ENCODE measurements around the gene SCAMP1.

The SCAMP1 gene

GRCh38 chr5:78335976-78336375 lies 24.4 kb upstream of the SCAMP1 start:
- Histone ChIP-seq H3K27me3 (ENCODE audit: insufficient read depth, low read depth, severe bottlenecking) (no peaks in the 10 kb centered on the region), H3K4me3 (ENCODE audit: low read depth, low read length) (no peak overlapping the region), H3K36me3 (no peaks in the 10 kb centered on the region), H3K27ac (no peak overlapping the region), H3K9me3 (ENCODE audit: severe bottlenecking) (peaks cover 10% of the 10 kb centered on the region)
- DNase-seq: no peak
- TF ChIP-seq CTCF (IDR thresholded peaks at IDR 0.05; ENCODE audit: low read depth, low read length): no peak

GRCh38 chr5:78336698-78337097 lies 23.7 kb upstream of the SCAMP1 start:
- Histone ChIP-seq H3K27ac (no peak overlapping the region), H3K4me3 (ENCODE audit: low read depth, low read length) (no peak overlapping the region), H3K36me3 (no peaks in the 10 kb centered on the region), H3K27me3 (ENCODE audit: insufficient read depth, low read depth, severe bottlenecking) (no peaks in the 10 kb centered on the region), H3K9me3 (ENCODE audit: severe bottlenecking) (peaks cover 10% of the 10 kb centered on the region)
- TF ChIP-seq CTCF (IDR thresholded peaks at IDR 0.05; ENCODE audit: low read depth, low read length): no peak
- DNase-seq: no peak

GRCh38 chr5:78339617-78340436 lies 20.6 kb upstream of the SCAMP1 start:
- Histone ChIP-seq H3K27ac (no peak overlapping the region), H3K9me3 (ENCODE audit: severe bottlenecking) (peaks cover 10% of the 10 kb centered on the region), H3K4me3 (ENCODE audit: low read depth, low read length) (no peak overlapping the region), H3K36me3 (no peaks in the 10 kb centered on the region), H3K27me3 (ENCODE audit: insufficient read depth, low read depth, severe bottlenecking) (no peaks in the 10 kb centered on the region)
- TF ChIP-seq CTCF (IDR thresholded peaks at IDR 0.05; ENCODE audit: low read depth, low read length): no peak
- no peak for DNase-seq

- H3K27ac ChIP-seq: no peak overlapping the region
- peaks cover 10% of the 10 kb centered on the region for H3K9me3 ChIP-seq (ENCODE audit: severe bottlenecking)
- H3K4me3 ChIP-seq (ENCODE audit: low read depth, low read length): no peak overlapping the region
- no peak for TF ChIP-seq CTCF (IDR thresholded peaks at IDR 0.05; ENCODE audit: low read depth, low read length)
- DNase-seq: no peak
- no peaks in the 10 kb centered on the region for H3K36me3 ChIP-seq
- H3K27me3 ChIP-seq (ENCODE audit: insufficient read depth, low read depth, severe bottlenecking): no peaks in the 10 kb centered on the region
Observed at GRCh38 chr5:78341440-78341839, 19.0 kb upstream of the SCAMP1 start.

GRCh38 chr5:78345485-78345884 lies 14.9 kb upstream of the SCAMP1 start:
- no peaks in the 10 kb centered on the region for H3K36me3 ChIP-seq
- H3K27ac ChIP-seq: peak overlapping the region; percentile 44
- no peaks in the 10 kb centered on the region for H3K9me3 ChIP-seq (ENCODE audit: severe bottlenecking)
- no peak for DNase-seq
- no peak overlapping the region for H3K4me3 ChIP-seq (ENCODE audit: low read depth, low read length)
- no peak for TF ChIP-seq CTCF (IDR thresholded peaks at IDR 0.05; ENCODE audit: low read depth, low read length)
- no peaks in the 10 kb centered on the region for H3K27me3 ChIP-seq (ENCODE audit: insufficient read depth, low read depth, severe bottlenecking)

GRCh38 chr5:78353520-78353919 lies 6.9 kb upstream of the SCAMP1 start:
- H3K9me3 ChIP-seq (ENCODE audit: severe bottlenecking): no peaks in the 10 kb centered on the region
- H3K27me3 ChIP-seq (ENCODE audit: insufficient read depth, low read depth, severe bottlenecking): no peaks in the 10 kb centered on the region
- peak; percentile 24 for DNase-seq
- no peak for TF ChIP-seq CTCF (IDR thresholded peaks at IDR 0.05; ENCODE audit: low read depth, low read length)
- no peak overlapping the region for H3K4me3 ChIP-seq (ENCODE audit: low read depth, low read length)
- no peak overlapping the region; the same call in 1 of the 2 replicates for H3K27ac ChIP-seq
- H3K36me3 ChIP-seq: peaks cover 2% of the 10 kb centered on the region; the same call in 1 of the 2 replicates
